ENCODE results near the gene ACR.
"Not testable (repeated sequence)": the region's sequence is repeated elsewhere in the genome, so short reads cannot be mapped to it uniquely, and the experiment has no call there.

- TF ChIP-seq SP1 (IDR thresholded peaks at IDR 0.05; ENCODE audit: low read depth, low read length); TCF7 (IDR thresholded peaks at IDR 0.05; ENCODE audit: borderline replicate concordance); CEBPB (IDR thresholded peaks at IDR 0.05; ENCODE audit: borderline replicate concordance in 1 of 2, low read depth in 2 of 2, low read length in 2 of 2); CREB1 (IDR thresholded peaks at IDR 0.05; ENCODE audit: low read depth); USF1 (IDR thresholded peaks at IDR 0.05; ENCODE audit: borderline replicate concordance, extremely low read length, insufficient read depth, low read depth, low read length); RAD21 (IDR thresholded peaks at IDR 0.05; ENCODE audit: insufficient read depth, low read depth, low read length); YBX1 (IDR thresholded peaks at IDR 0.05): not testable (repeated sequence)
These were observed 6.4 kb downstream of the ACR start for GRCh38 chr22:50744424-50744823.
